ENCODE results near the gene FOXA1. TPM values are rescaled to one million over a fixed set of nuclear protein-coding genes. Genes with fewer than 3 reads are reported as not detected.

Gene FOXA1
- total RNA-seq, 4 donors from 2014 or later: 0.09 to 0.44 TPM; not detected in 2

DNA sequence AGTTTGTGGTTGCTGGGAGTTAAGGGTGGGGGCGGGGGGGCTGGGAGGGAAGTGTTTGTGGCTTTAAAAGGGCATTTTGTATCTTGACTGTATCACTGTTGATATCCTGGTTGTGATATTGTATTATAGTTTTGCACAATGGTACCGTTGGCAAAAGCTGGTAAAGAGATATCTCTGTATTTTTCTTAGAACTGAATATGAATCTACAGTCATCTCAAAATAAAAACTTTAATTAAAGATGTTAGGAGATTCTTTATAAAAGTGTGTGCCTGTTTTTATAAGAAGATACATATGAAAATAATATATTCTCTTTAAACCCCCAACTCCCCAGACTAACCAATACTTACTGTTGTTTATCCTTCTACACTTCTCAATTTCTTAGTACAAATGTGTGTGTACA is 43.5 kb upstream of the FOXA1 start:
- no peak overlapping the region for H3K4me3 ChIP-seq

DNA sequence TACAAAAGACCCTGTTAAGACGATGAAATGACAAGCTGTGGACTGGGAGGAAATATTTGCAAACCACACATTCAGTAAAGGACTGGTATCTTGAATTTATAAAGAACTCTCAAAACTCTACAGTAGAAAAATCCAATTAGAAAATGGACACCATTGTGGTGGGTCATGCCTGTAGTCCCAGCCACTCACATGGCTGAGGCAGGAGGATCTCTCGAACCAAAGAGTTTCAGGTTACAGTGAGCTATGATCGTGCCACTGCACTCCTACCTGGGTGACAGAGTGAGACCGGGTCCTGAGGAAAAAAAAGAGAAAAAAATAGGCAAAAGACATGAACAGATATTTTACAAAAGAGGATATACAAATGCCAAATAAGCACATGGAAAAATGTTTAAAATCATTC is 42.3 kb upstream of the FOXA1 start:
- TF ChIP-seq POLR2A (IDR thresholded peaks at IDR 0.05): no peak
- TF ChIP-seq, protein P1, sequence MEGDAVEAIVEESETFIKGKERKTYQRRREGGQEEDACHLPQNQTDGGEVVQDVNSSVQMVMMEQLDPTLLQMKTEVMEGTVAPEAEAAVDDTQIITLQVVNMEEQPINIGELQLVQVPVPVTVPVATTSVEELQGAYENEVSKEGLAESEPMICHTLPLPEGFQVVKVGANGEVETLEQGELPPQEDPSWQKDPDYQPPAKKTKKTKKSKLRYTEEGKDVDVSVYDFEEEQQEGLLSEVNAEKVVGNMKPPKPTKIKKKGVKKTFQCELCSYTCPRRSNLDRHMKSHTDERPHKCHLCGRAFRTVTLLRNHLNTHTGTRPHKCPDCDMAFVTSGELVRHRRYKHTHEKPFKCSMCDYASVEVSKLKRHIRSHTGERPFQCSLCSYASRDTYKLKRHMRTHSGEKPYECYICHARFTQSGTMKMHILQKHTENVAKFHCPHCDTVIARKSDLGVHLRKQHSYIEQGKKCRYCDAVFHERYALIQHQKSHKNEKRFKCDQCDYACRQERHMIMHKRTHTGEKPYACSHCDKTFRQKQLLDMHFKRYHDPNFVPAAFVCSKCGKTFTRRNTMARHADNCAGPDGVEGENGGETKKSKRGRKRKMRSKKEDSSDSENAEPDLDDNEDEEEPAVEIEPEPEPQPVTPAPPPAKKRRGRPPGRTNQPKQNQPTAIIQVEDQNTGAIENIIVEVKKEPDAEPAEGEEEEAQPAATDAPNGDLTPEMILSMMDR (IDR thresholded peaks at IDR 0.05 in 4 of 5, conservative IDR thresholded peaks at IDR 0.05 in 1 of 5): no peak
- no peak for DNase-seq
- no peak overlapping the region for H3K4me3 ChIP-seq
- intact Hi-C loops (cut with DNase I; ENCODE audit: low total_unique reads) (no loop called here), in situ Hi-C loops (cut with MboI; ENCODE audit: low sequenced_read_pairs in 4 of 4) (no loop called here)
- H3K27ac ChIP-seq: no peak overlapping the region
- H3K9me3 ChIP-seq: no peaks in the 10 kb centered on the region
- H3K36me3 ChIP-seq: no peaks in the 10 kb centered on the region
- no peak for ATAC-seq
- no peaks in the 10 kb centered on the region for H3K4me1 ChIP-seq
- H3K27me3 ChIP-seq: peaks cover 0 to 7% (median 0%) of the 10 kb centered on the region in 3 donors

More for the DNA sequence above, 43.5 kb upstream of the FOXA1 start:
- intact Hi-C loops (cut with DNase I; ENCODE audit: low total_unique reads): no loop called here
- no peak for DNase-seq
- Histone ChIP-seq H3K9me3 (no peaks in the 10 kb centered on the region), H3K36me3 (no peaks in the 10 kb centered on the region), H3K27ac (no peak overlapping the region), H3K4me1 (no peaks in the 10 kb centered on the region), H3K27me3 (peaks cover 0 to 4% (median 0%) of the 10 kb centered on the region in 3 donors)
- no peak for TF ChIP-seq POLR2A (IDR thresholded peaks at IDR 0.05)
- TF ChIP-seq, protein P1 (IDR thresholded peaks at IDR 0.05 in 4 of 5, conservative IDR thresholded peaks at IDR 0.05 in 1 of 5): no peak
- no peak for ATAC-seq
- in situ Hi-C loops (cut with MboI; ENCODE audit: low sequenced_read_pairs in 4 of 4): no loop called here

DNA sequence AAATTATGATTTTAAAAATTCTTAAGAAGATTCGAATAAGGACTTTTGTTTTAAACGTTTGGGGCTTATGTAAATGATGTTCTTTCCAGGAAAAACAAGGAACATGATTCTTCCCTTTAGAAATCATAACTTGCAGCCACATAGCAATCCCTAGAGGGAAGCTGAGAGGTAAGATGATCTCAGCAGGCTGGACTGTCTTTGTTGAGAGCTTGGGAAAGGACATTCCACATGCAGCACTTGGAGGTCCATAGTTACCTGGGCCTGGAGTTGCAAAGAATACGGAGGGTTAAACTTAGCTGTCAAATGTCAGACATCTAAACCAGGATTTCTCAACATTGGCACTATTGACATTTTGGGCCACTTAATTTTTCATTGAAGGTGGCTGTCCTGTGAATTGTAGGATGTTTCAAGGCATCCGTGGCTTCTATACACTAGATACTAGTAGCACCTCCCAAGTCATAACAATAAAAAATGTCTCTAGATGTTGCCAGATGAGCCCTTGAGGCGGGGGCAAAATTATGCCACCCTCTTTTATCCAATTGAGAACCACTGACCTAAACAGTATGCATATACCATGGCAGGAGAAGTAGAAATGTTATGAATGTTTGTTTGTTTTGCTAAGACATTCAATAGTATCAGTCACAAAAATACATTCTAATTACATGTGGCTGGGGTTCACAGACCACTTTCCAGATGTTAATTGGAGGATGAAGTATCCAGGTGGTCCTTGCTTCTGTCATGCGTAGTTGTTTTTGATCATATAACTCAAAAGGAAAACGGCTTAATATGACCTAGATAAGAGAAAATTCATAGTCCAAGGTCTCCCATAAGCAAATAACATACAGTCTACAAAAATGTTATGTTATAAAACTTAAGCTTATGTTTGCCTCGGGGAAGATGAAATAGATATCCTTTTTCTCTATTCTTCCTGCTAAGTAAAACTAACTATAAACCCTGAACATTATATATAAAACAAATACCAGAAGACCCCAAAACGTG is 30.8 kb upstream of the FOXA1 start:
- no peak for DNase-seq
- in situ Hi-C loops (cut with MboI; ENCODE audit: low sequenced_read_pairs in 4 of 4): no loop called here
- Histone ChIP-seq H3K27ac (no peak overlapping the region), H3K4me3 (no peak overlapping the region), H3K27me3 (peaks cover 27 to 30% (median 27%) of the 10 kb centered on the region in 3 donors), H3K9me3 (no peaks in the 10 kb centered on the region), H3K4me1 (no peaks in the 10 kb centered on the region), H3K36me3 (no peaks in the 10 kb centered on the region)
- no peak for ATAC-seq
- intact Hi-C loops (cut with DNase I; ENCODE audit: low total_unique reads): no loop called here
- no peak for TF ChIP-seq POLR2A (IDR thresholded peaks at IDR 0.05)
- TF ChIP-seq, protein P1 (IDR thresholded peaks at IDR 0.05 in 4 of 5, conservative IDR thresholded peaks at IDR 0.05 in 1 of 5): no peak

DNA sequence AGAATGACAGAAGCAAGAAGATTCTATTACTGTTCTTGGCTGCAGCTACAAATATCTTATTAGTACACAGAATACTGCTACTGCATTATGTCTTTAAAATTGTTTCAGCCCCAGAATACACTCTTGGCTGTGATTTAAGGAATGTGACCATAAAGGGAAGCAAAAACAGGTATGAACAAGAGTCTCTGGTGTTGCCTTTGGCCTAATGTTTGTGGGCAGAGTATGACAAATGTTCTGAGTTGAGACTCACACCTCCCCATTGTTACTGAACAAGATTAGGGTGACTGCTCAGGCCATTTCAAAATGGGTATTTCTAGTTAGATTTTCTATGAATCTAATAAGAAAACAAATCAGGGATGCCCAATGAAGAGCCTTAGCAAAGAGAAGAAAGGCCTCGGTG is 28.9 kb upstream of the FOXA1 start:
- Histone ChIP-seq H3K27ac (no peak overlapping the region), H3K4me1 (no peaks in the 10 kb centered on the region), H3K27me3 (peaks cover 30 to 38% (median 35%) of the 10 kb centered on the region in 3 donors), H3K36me3 (no peaks in the 10 kb centered on the region), H3K9me3 (no peaks in the 10 kb centered on the region), H3K4me3 (no peak overlapping the region)
- intact Hi-C loops (cut with DNase I; ENCODE audit: low total_unique reads) (no loop called here), in situ Hi-C loops (cut with MboI; ENCODE audit: low sequenced_read_pairs in 4 of 4) (loop anchor here in 1 of 4 donors (25.0 kb wide), 1 partner anchor 962 kb away; the partner anchor contains the start of gene PAX9)
- TF ChIP-seq, protein P1 (IDR thresholded peaks at IDR 0.05 in 4 of 5, conservative IDR thresholded peaks at IDR 0.05 in 1 of 5): no peak
- DNase-seq (no peak), ATAC-seq (no peak)

Measured in gastrocnemius medialis (tissue), 4 donors.